A549 (cell line): ENCODE measurements around the gene SRRD. TPM values are rescaled to one million over a fixed set of nuclear protein-coding genes. Genes with fewer than 3 reads are reported as not detected.

ENCODE experiments used
- ATAC-seq, 2 experiments: fragments of 200-7000 bp in 1 of 2; fragments of >200 bp in 1 of 2; cut with Nextera tagmentation in 1 of 2; cut with Tn5 transposase in 1 of 2; 3 replicates each; pipeline versions ENCODE4 v1.8.0 to v1.9.1; 2018 to 2020; ENCODE audit warnings: mild to moderate bottlenecking in 1 of 2, moderate library complexity in 1 of 2
- CTCF ChIA-PET: fragments of 300-600 bp; sonication (Branson Sonifier 250); formaldehyde crosslinking; extraction: SDS; loops from one replicate; lab custom pipeline; 2021; ENCODE audit warnings: antibody characterized with exemption, inconsistent platforms; lab: Yijun Ruan, JAX
- POLR2A ChIA-PET: fragments of 350-600 bp; formaldehyde crosslinking; extraction: SDS; loops from one replicate; lab custom pipeline; 2021; ENCODE audit warnings: antibody characterized with exemption, inconsistent platforms; lab: Yijun Ruan, JAX
- DNase-seq, 2 experiments: peaks; one replicate each; pipeline versions ENCODE4 v3.0.0 to v3.0.0-alpha.2; 2011 to 2016; ENCODE audit warnings: low read depth in 1 of 2, low spot score in 1 of 2
- FAIRE-seq: peaks from 2 replicates; lab custom pipeline; 2011; peaks lifted over from hg19 to GRCh38; lab: Jason Lieb, UNC
- H3K27ac ChIP-seq, 2 experiments: fragments of >200 bp; sonication (Bioruptor Twin); formaldehyde crosslinking; 3 replicates each; pipeline ENCODE4 v1.5.1; 2016 to 2017
- H3K4me1 ChIP-seq: fragments of >200 bp; sonication (Bioruptor Twin); formaldehyde crosslinking; 3 replicates; pipeline ENCODE4 v1.6.1; 2016
- H3K4me2 ChIP-seq: fragments of >200 bp; sonication (Bioruptor Twin); formaldehyde crosslinking; 3 replicates; pipeline ENCODE4 v1.6.1; 2016
- H3K4me3 ChIP-seq: fragments of >200 bp; sonication (Bioruptor Twin); formaldehyde crosslinking; 3 replicates; pipeline ENCODE4 v1.5.1; 2016
- H3K9me3 ChIP-seq: fragments of >200 bp; sonication (Bioruptor Twin); formaldehyde crosslinking; 3 replicates; pipeline ENCODE4 v1.6.1; 2016
- BHLHE40 ChIP-seq: IDR thresholded peaks from 2 replicates; pipeline ENCODE4 v1.6.1; 2012; ENCODE audit warnings: low read depth, low read length, inconsistent platforms
- CBX8 ChIP-seq: fragments of 200-600 bp; sonication (generic); IDR thresholded peaks from 2 replicates; pipeline ENCODE4 v1.6.1; 2016
- CEBPB ChIP-seq, 2 experiments: fragments of >200 bp in 1 of 2; sonication (Bioruptor Twin) in 1 of 2; formaldehyde crosslinking in 1 of 2; IDR thresholded peaks; 2 replicates each; pipeline ENCODE4 v1.6.1; 2012 to 2016
- CHD2 ChIP-seq: fragments of 150-350 bp; IDR thresholded peaks from 2 replicates; pipeline ENCODE4 v1.6.1; 2014; ENCODE audit warnings: low read length; ENCODE audit not compliant: partially characterized antibody
- E2F6 ChIP-seq: IDR thresholded peaks from 2 replicates; pipeline ENCODE4 v1.6.1; 2012; ENCODE audit warnings: low read depth, borderline replicate concordance
- EHMT2 ChIP-seq: fragments of 200-600 bp; sonication (generic); IDR thresholded peaks from 2 replicates; pipeline ENCODE4 v1.6.1; 2016; ENCODE audit warnings: antibody characterized with exemption, low read depth, mild to moderate bottlenecking, moderate library complexity
- ELK1 ChIP-seq: fragments of 150-350 bp; IDR thresholded peaks from 2 replicates; pipeline ENCODE4 v1.6.1; 2014; ENCODE audit warnings: low read depth, mild to moderate bottlenecking, low read length
- ESRRA ChIP-seq: fragments of 150-350 bp; IDR thresholded peaks from 2 replicates; pipeline ENCODE4 v1.6.1; 2014; ENCODE audit warnings: mild to moderate bottlenecking, low read length, borderline replicate concordance
- HES2 ChIP-seq: fragments of >200 bp; sonication (Bioruptor Twin); formaldehyde crosslinking; IDR thresholded peaks from 2 replicates; pipeline ENCODE4 v1.6.1; 2016
- HOXA7 ChIP-seq: fragments of 250-450 bp; sonication (Bioruptor Pico); IDR thresholded peaks from 2 replicates; pipeline ENCODE4 v1.5.0; 2020; ENCODE audit warnings: mild to moderate bottlenecking, moderate library complexity
- HOXB5 ChIP-seq: fragments of 250-450 bp; sonication (Bioruptor Pico); IDR thresholded peaks from 2 replicates; pipeline ENCODE4 v1.5.0; 2020; ENCODE audit warnings: mild to moderate bottlenecking, moderate library complexity
- JUNB ChIP-seq: fragments of >200 bp; sonication (Bioruptor Twin); formaldehyde crosslinking; IDR thresholded peaks from 2 replicates; pipeline ENCODE4 v1.6.1; 2016
- KDM1A ChIP-seq: fragments of 200-600 bp; sonication (generic); IDR thresholded peaks from 2 replicates; pipeline ENCODE4 v1.6.1; 2016; ENCODE audit warnings: low read depth, mild to moderate bottlenecking
- MAX ChIP-seq: IDR thresholded peaks from 2 replicates; pipeline ENCODE4 v1.6.1; 2012
- POLR2AphosphoS2 ChIP-seq: conservative IDR thresholded peaks from 2 replicates; pipeline ENCODE4 v1.6.1; 2012; ENCODE audit warnings: low read length, improper control_type of control experiment, inconsistent platforms
- RAD21 ChIP-seq, 2 experiments: fragments of >200 bp in 1 of 2; sonication (Bioruptor Twin) in 1 of 2; formaldehyde crosslinking in 1 of 2; IDR thresholded peaks in 1 of 2; conservative IDR thresholded peaks in 1 of 2; 2 replicates in 1 of 2; 3 replicates in 1 of 2; pipeline ENCODE4 v1.6.1; 2012 to 2018; ENCODE audit warnings: inconsistent platforms in 1 of 2
- RCOR1 ChIP-seq: fragments of 150-350 bp; IDR thresholded peaks from 2 replicates; pipeline ENCODE4 v1.6.1; 2014; ENCODE audit warnings: antibody characterized with exemption, low read length, low read depth
- RFX5 ChIP-seq: fragments of 450-650 bp; IDR thresholded peaks from 2 replicates; pipeline ENCODE4 v1.7.1; 2014; ENCODE audit warnings: antibody characterized with exemption, mild to moderate bottlenecking, moderate library complexity
- SMC3 ChIP-seq: fragments of >200 bp; sonication (Bioruptor Twin); formaldehyde crosslinking; IDR thresholded peaks from 3 replicates; pipeline ENCODE4 v1.6.1; 2018; ENCODE audit warnings: inconsistent platforms
- TFCP2L1 ChIP-seq: fragments of 250-450 bp; sonication (Bioruptor Pico); IDR thresholded peaks from 2 replicates; pipeline ENCODE4 v1.5.0; 2021; ENCODE audit warnings: mild to moderate bottlenecking
- TP53 ChIP-seq: fragments of 250-450 bp; sonication (Bioruptor Pico); IDR thresholded peaks from 2 replicates; pipeline ENCODE4 v1.5.0; 2021; ENCODE audit warnings: mild to moderate bottlenecking, moderate library complexity
- USF2 ChIP-seq: fragments of 450-650 bp; IDR thresholded peaks from 2 replicates; pipeline ENCODE4 v1.6.1; 2014; ENCODE audit warnings: antibody characterized with exemption
- ZSCAN20 ChIP-seq: fragments of 250-450 bp; sonication (Bioruptor Pico); IDR thresholded peaks from 2 replicates; pipeline ENCODE4 v1.8.0; 2022; ENCODE audit warnings: mild to moderate bottlenecking, moderate library complexity
- WGBS: methylation state at CpG from one replicate; pipeline ENCODE4 v1.1.6; 2017; ENCODE audit errors: missing lambda C conversion rate; 5-methylcytosine and 5-hydroxymethylcytosine counted together
- polyA plus RNA-seq, 4 experiments: library from polyadenylated mRNA; depleted of rRNA in 3 of 4; stranded (reverse); fragments of >200 nt; fragmentation: RNase III in 1 of 4; extraction: RNeasy Plus Mini Kit Qiagen cat#74134 plus additional on column Dnase treatment in 1 of 4; gene quantifications; 2 replicates in 3 of 4; 3 replicates in 1 of 4; pipeline ENCODE4 v1.2.3, GENCODE V29; 2011 to 2017
- TF ChIP-seq, protein P1 (sequence below): fragments of >200 bp; sonication (Bioruptor Twin); formaldehyde crosslinking; IDR thresholded peaks from 3 replicates; pipeline ENCODE4 v1.5.1; 2016
- TF ChIP-seq, protein P2 (sequence below): fragments of 250-450 bp; sonication (Bioruptor Pico); IDR thresholded peaks from 2 replicates; pipeline ENCODE4 v1.5.0; 2021; ENCODE audit warnings: mild to moderate bottlenecking, moderate library complexity, borderline replicate concordance
- TF ChIP-seq, protein P3 (sequence below): fragments of >200 bp; sonication (Bioruptor Twin); formaldehyde crosslinking; IDR thresholded peaks from 3 replicates; pipeline ENCODE4 v1.6.1; 2016

SRRD gene
- polyA plus RNA-seq, 2 of the 4 experiments (the other 2 are of a cell fraction) = 14.1 to 36.4 TPM

GRCh38 chr22:26461188-26461810, 22.4 kb upstream of the SRRD start:
- H3K9me3 ChIP-seq = no peaks in the 10 kb centered on the region
- no peaks in the 10 kb centered on the region for H3K4me1 ChIP-seq
- no peak overlapping the region for H3K27ac ChIP-seq
- FAIRE-seq = no peak
- 31% methylated on average over 3 of the region's 3 CpGs for WGBS
- no peak overlapping the region for H3K4me3 ChIP-seq
- DNase-seq = peak; percentile 32 to 46
- TF ChIP-seq HOXB5 (CRISPR knock-in tag) = no peak
- no peak for TF ChIP-seq ZSCAN20 (CRISPR knock-in tag)
- no peak for TF ChIP-seq RCOR1
- peak; percentile 64 for TF ChIP-seq SMC3
- TF ChIP-seq, protein P1, sequence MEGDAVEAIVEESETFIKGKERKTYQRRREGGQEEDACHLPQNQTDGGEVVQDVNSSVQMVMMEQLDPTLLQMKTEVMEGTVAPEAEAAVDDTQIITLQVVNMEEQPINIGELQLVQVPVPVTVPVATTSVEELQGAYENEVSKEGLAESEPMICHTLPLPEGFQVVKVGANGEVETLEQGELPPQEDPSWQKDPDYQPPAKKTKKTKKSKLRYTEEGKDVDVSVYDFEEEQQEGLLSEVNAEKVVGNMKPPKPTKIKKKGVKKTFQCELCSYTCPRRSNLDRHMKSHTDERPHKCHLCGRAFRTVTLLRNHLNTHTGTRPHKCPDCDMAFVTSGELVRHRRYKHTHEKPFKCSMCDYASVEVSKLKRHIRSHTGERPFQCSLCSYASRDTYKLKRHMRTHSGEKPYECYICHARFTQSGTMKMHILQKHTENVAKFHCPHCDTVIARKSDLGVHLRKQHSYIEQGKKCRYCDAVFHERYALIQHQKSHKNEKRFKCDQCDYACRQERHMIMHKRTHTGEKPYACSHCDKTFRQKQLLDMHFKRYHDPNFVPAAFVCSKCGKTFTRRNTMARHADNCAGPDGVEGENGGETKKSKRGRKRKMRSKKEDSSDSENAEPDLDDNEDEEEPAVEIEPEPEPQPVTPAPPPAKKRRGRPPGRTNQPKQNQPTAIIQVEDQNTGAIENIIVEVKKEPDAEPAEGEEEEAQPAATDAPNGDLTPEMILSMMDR = peak; percentile 62
- TF ChIP-seq, protein P2, sequence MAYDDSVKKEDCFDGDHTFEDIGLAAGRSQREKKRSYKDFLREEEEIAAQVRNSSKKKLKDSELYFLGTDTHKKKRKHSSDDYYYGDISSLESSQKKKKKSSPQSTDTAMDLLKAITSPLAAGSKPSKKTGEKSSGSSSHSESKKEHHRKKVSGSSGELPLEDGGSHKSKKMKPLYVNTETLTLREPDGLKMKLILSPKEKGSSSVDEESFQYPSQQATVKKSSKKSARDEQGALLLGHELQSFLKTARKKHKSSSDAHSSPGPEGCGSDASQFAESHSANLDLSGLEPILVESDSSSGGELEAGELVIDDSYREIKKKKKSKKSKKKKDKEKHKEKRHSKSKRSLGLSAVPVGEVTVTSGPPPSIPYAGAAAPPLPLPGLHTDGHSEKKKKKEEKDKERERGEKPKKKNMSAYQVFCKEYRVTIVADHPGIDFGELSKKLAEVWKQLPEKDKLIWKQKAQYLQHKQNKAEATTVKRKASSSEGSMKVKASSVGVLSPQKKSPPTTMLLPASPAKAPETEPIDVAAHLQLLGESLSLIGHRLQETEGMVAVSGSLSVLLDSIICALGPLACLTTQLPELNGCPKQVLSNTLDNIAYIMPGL (CRISPR knock-in tag) = no peak
- TF ChIP-seq ESRRA = no peak
- TF ChIP-seq CHD2 = no peak
- TF ChIP-seq BHLHE40 = no peak
- no peak for TF ChIP-seq TFCP2L1
- TF ChIP-seq RAD21 (conservative IDR thresholded peaks at IDR 0.05 in 1 of 2, IDR thresholded peaks at IDR 0.05 in 1 of 2) = peak; percentile 58 to 64
- TF ChIP-seq USF2 = no peak
- ATAC-seq = peak; percentile 89 to 97
- POLR2A ChIA-PET = no interaction called here
- H3K4me2 ChIP-seq = no peak overlapping the region
- CTCF ChIA-PET = interaction anchor here (0.9 to 6.3 kb wide), 28 partner anchors 9 to 204 kb away, joined by 3 to 85 read pairs (median 9); partner anchors contain the start of genes HPS4 and SRRD

- no peak overlapping the region for H3K27ac ChIP-seq
- no peak overlapping the region for H3K4me2 ChIP-seq
- H3K4me3 ChIP-seq = no peak overlapping the region
- TF ChIP-seq CEBPB (IDR thresholded peaks at IDR 0.05) = no peak
- TF ChIP-seq, protein P2 (CRISPR knock-in tag) = no peak
- TF ChIP-seq E2F6 = no peak
- TF ChIP-seq TP53 (CRISPR knock-in tag) = no peak
- no peak for TF ChIP-seq HES2
- no peak for TF ChIP-seq TFCP2L1
- TF ChIP-seq KDM1A = no peak
- TF ChIP-seq HOXA7 = no peak
- no peak for TF ChIP-seq JUNB
- no peak for TF ChIP-seq POLR2AphosphoS2
- no peak for TF ChIP-seq ELK1
- TF ChIP-seq MAX = no peak
- TF ChIP-seq CBX8 = no peak
- TF ChIP-seq, protein P3, sequence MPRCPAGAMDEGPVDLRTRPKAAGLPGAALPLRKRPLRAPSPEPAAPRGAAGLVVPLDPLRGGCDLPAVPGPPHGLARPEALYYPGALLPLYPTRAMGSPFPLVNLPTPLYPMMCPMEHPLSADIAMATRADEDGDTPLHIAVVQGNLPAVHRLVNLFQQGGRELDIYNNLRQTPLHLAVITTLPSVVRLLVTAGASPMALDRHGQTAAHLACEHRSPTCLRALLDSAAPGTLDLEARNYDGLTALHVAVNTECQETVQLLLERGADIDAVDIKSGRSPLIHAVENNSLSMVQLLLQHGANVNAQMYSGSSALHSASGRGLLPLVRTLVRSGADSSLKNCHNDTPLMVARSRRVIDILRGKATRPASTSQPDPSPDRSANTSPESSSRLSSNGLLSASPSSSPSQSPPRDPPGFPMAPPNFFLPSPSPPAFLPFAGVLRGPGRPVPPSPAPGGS = no peak
- TF ChIP-seq ZSCAN20 (CRISPR knock-in tag) = no peak
- TF ChIP-seq RFX5 = no peak
- TF ChIP-seq EHMT2 = no peak
- FAIRE-seq = no peak
- no peak for ATAC-seq
- CTCF ChIA-PET = interaction anchor here (0.9 to 6.3 kb wide), 23 partner anchors 9 to 96 kb away, joined by 3 to 85 read pairs (median 10); partner anchors contain the start of genes HPS4 and SRRD
- POLR2A ChIA-PET = interaction anchor here (0.7 kb wide), 1 partner anchor 22 kb away, joined by 3 read pairs; the partner anchor contains the start of genes HPS4 and SRRD
- H3K4me1 ChIP-seq = no peaks in the 10 kb centered on the region
- 84% methylated on average over 5 of the region's 5 CpGs for WGBS
- no peak for DNase-seq
- H3K9me3 ChIP-seq = no peaks in the 10 kb centered on the region
Measured at GRCh38 chr22:26462051-26462450, 21.6 kb upstream of the SRRD start.
